AG09319 (cell line): ENCODE measurements around the gene ITGAE.
A peak's percentile ranks its signal among the peaks of the same experiment; 100 is the strongest.

Experiments used
- DNase-seq: peaks from one replicate; pipeline ENCODE4 v3.0.0-alpha.2; 2010; ENCODE audit warnings: low read depth; ENCODE audit errors: extremely low read depth
- CTCF ChIP-seq: IDR thresholded peaks from 2 replicates; pipeline ENCODE4 v1.5.1; 2011; ENCODE audit warnings: low read depth, mild to moderate bottlenecking, inconsistent platforms, low read length, moderate library complexity

Gene ITGAE

GRCh38 chr17:3669548-3669947, 131.4 kb downstream of the ITGAE start:
- TF ChIP-seq CTCF = no peak
- no peak for DNase-seq

- TF ChIP-seq CTCF = no peak
Observed at GRCh38 chr17:3669085-3669347, 132.0 kb downstream of the ITGAE start.

GRCh38 chr17:3668279-3669084, 132.5 kb downstream of the ITGAE start, which contains the start of the genes EMC6 and TAX1BP3:
Gene EMC6, plus strand, starts transcription at chr17:3668812. Its CDS starts 335 bp downstream, at chr17:3669147.
Gene TAX1BP3, minus strand, starts transcription at chr17:3668578. Its CDS starts 52 bp downstream, at chr17:3668526.
- DNase-seq = peak; percentile 95
- TF ChIP-seq CTCF = no peak

More at GRCh38 chr17:3669085-3669347, 132.0 kb downstream of the ITGAE start:
- no peak for DNase-seq

GRCh38 chr17:3667366-3668278, 133.4 kb downstream of the ITGAE start:
- no peak for TF ChIP-seq CTCF
- peak; percentile 79 for DNase-seq

GRCh38 chr17:3666516-3666915, 134.5 kb downstream of the ITGAE start:
- TF ChIP-seq CTCF = no peak
- no peak for DNase-seq

GRCh38 chr17:3665834-3666233, 135.2 kb downstream of the ITGAE start:
- no peak for DNase-seq
- no peak for TF ChIP-seq CTCF
